ENCODE measurements around the gene CELF2. TPM values are rescaled to one million over a fixed set of nuclear protein-coding genes. Genes with fewer than 3 reads are reported as not detected.

The CELF2 gene
- total RNA-seq, 1 donor from 2014 or later = 14.4 TPM

DNA sequence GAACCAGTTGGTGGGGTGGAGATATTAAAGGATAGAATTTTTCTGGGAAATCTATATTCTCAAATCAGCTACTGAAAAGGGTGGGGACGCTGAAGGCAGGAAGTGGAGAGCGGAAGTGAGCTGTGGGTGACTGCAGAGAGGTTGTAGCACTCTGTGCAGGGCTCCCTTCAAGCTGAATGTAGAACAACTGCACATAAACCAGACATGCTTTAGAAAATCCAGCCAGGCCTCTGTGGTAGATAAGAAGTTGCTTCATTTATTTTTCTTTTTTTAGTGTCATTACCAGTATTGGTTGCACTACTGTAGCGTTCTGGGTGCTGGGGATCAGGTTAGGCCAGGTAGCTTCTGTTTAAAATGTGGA lies 127.8 kb downstream of the CELF2 start:
- no peak for DNase-seq (ENCODE audit: extremely low spot score, unreplicated experiment)
- Mint-ChIP-seq H3K9me3 (peaks cover 12% of the 10 kb centered on the region), H3K36me3 (peaks cover 6% of the 10 kb centered on the region), H3K4me3 (no peak overlapping the region), H3K4me1 (ENCODE audit: unreplicated experiment) (peaks cover 48% of the 10 kb centered on the region), H3K27me3 (peaks cover 68% of the 10 kb centered on the region), H3K27ac (no peak overlapping the region)
- TF ChIP-seq, protein P1, sequence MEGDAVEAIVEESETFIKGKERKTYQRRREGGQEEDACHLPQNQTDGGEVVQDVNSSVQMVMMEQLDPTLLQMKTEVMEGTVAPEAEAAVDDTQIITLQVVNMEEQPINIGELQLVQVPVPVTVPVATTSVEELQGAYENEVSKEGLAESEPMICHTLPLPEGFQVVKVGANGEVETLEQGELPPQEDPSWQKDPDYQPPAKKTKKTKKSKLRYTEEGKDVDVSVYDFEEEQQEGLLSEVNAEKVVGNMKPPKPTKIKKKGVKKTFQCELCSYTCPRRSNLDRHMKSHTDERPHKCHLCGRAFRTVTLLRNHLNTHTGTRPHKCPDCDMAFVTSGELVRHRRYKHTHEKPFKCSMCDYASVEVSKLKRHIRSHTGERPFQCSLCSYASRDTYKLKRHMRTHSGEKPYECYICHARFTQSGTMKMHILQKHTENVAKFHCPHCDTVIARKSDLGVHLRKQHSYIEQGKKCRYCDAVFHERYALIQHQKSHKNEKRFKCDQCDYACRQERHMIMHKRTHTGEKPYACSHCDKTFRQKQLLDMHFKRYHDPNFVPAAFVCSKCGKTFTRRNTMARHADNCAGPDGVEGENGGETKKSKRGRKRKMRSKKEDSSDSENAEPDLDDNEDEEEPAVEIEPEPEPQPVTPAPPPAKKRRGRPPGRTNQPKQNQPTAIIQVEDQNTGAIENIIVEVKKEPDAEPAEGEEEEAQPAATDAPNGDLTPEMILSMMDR (conservative IDR thresholded peaks at IDR 0.05) = no peak

DNA sequence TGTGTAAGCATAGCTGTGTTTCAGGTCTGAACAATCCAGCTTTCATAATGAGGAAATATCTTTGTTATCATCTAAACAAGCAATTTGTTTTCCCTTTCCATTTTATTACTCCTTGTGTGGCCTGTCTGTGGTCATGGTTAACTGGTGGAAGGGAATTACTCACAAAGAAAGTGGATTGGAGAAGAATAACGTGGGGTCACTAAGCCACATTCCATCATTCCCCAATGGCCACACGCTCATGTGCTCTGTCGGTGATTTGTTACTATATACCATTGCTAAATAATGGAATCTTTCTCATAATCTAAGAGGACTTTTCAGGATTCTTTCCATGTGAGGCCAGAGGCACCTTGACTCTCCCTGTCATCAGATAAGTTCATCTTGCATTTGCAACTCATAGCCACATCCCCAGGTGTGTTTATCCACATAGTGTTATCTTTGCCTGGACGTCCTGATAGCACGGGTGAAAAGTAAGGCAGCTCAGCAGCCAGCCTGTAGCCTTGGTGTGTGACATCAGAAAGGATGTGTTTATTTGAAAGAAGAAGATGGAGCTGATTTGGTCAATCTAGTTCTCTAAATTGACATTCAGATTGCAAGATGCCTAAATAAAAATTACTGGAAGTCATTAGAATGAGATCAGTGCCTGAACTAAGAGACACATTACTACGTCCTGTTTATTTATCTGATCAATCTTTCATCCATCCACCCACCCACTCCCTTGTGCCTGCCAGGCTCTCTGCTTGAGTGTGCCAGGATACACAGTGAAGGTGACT lies 128.9 kb downstream of the CELF2 start:
- H3K27ac Mint-ChIP-seq = no peak overlapping the region
- no peak for DNase-seq (ENCODE audit: extremely low spot score, unreplicated experiment)
- peaks cover 72% of the 10 kb centered on the region for H3K27me3 Mint-ChIP-seq
- H3K4me1 Mint-ChIP-seq (ENCODE audit: unreplicated experiment) = peaks cover 49% of the 10 kb centered on the region
- H3K36me3 Mint-ChIP-seq = peaks cover 4% of the 10 kb centered on the region
- peaks cover 12% of the 10 kb centered on the region for H3K9me3 Mint-ChIP-seq
- TF ChIP-seq, protein P1 (conservative IDR thresholded peaks at IDR 0.05) = no peak
- H3K4me3 Mint-ChIP-seq = no peak overlapping the region

DNA sequence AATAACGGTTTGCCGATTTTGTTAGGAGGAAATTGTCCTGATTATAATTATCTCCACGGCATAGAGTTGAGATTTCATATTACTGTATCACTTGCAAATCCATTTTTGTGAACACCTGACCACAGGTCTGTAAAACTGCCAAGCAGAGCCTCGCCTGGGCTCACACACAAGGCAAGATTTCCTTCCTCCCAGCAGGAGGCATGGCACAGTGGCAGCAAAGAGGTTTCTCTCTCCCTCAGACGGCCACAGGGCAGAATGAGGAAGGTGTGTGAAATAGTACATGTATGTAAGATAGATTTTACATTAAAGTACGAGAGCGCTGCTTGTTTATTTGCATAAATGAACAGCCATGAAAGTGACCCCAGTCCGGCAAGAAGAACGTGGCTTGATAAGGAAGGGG lies 130.1 kb downstream of the CELF2 start:
- peaks cover 44% of the 10 kb centered on the region for H3K4me1 Mint-ChIP-seq (ENCODE audit: unreplicated experiment)
- TF ChIP-seq, protein P1 (conservative IDR thresholded peaks at IDR 0.05) = no peak
- peaks cover 70% of the 10 kb centered on the region for H3K27me3 Mint-ChIP-seq
- no peak overlapping the region for H3K27ac Mint-ChIP-seq
- H3K4me3 Mint-ChIP-seq = no peak overlapping the region
- DNase-seq (ENCODE audit: extremely low spot score, unreplicated experiment) = no peak
- H3K36me3 Mint-ChIP-seq = peaks cover 3% of the 10 kb centered on the region
- H3K9me3 Mint-ChIP-seq = peaks cover 7% of the 10 kb centered on the region

DNA sequence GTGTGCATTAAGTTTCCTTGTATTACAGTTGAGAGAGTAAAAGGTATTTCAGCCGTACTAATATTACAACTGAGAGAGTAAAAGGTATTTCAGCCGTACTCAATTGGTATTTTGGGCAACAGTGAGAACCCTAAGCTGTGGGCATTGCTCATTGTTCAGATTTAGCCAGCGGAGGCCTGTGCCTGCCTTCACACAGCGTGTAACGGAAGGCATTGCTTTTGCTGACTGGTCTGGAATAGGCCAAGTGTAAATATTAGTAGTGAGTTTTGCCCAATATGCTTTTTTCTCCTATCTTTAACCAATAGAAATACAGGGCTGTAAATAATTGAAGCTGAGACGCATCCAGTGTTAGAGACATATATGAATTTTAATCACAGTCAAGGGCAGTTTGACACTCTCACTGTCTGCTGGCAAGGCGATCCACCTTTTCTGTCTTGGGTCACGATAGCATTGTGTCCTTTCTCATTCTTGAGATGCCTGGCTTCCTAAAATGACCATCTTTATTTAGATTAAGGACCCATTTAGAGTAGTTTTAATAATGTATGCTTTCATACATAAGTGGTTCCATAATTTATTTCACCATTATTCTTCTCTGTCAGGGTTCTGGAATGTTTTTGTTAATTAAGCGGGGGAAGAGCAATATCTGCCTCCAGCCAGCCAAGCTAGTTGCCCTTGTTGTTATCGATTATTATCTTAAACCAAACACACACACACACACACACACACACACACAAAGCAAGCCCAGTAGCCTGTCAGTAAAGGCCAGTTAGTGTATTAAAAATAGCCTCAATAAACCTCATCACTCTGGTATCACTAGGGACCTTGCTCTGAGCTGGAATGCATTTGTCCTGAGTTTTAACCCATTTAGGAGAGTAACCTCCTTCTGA lies 130.7 kb downstream of the CELF2 start:
- no peak overlapping the region for H3K4me3 Mint-ChIP-seq
- no peaks in the 10 kb centered on the region for H3K36me3 Mint-ChIP-seq
- peaks cover 69% of the 10 kb centered on the region for H3K27me3 Mint-ChIP-seq
- H3K4me1 Mint-ChIP-seq (ENCODE audit: unreplicated experiment) = peaks cover 44% of the 10 kb centered on the region
- no peak for DNase-seq (ENCODE audit: extremely low spot score, unreplicated experiment)
- peaks cover under 1% of the 10 kb centered on the region for H3K9me3 Mint-ChIP-seq
- H3K27ac Mint-ChIP-seq = no peak overlapping the region
- TF ChIP-seq, protein P1 (conservative IDR thresholded peaks at IDR 0.05) = no peak

DNA sequence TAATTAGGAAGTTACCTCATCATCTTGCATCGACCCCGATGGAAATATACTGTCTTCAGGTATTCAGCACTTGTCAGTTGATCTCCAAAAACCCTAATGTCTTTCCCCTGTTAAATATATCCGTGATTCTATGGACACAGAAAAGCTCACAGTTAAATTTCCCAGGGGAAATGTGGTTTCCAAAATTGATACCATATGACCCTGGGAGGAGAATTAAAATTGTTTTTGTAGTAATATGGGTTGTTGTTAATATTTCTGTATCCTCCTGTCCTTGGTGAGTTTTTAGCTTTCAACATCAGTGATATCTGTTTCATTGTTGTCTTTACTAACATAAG lies 132.1 kb downstream of the CELF2 start:
- no peak overlapping the region for H3K27ac Mint-ChIP-seq
- H3K4me1 Mint-ChIP-seq (ENCODE audit: unreplicated experiment) = peaks cover 51% of the 10 kb centered on the region
- H3K9me3 Mint-ChIP-seq = no peaks in the 10 kb centered on the region
- no peaks in the 10 kb centered on the region for H3K36me3 Mint-ChIP-seq
- peaks cover 77% of the 10 kb centered on the region for H3K27me3 Mint-ChIP-seq
- no peak for DNase-seq (ENCODE audit: extremely low spot score, unreplicated experiment)
- TF ChIP-seq, protein P1 (conservative IDR thresholded peaks at IDR 0.05) = no peak
- no peak overlapping the region for H3K4me3 Mint-ChIP-seq

Measured in type B pancreatic cell (in vitro differentiated cells).